Iris pigment epithelial cell (primary cell): ENCODE results near the gene KDM5B.
A peak's percentile ranks its signal among the peaks of the same experiment; 100 is the strongest.

ENCODE experiments used
- DNase-seq: peaks from one replicate; pipeline ENCODE4 v3.0.0-alpha.2; 2011; ENCODE audit warnings: low read depth

The KDM5B gene

DNA sequence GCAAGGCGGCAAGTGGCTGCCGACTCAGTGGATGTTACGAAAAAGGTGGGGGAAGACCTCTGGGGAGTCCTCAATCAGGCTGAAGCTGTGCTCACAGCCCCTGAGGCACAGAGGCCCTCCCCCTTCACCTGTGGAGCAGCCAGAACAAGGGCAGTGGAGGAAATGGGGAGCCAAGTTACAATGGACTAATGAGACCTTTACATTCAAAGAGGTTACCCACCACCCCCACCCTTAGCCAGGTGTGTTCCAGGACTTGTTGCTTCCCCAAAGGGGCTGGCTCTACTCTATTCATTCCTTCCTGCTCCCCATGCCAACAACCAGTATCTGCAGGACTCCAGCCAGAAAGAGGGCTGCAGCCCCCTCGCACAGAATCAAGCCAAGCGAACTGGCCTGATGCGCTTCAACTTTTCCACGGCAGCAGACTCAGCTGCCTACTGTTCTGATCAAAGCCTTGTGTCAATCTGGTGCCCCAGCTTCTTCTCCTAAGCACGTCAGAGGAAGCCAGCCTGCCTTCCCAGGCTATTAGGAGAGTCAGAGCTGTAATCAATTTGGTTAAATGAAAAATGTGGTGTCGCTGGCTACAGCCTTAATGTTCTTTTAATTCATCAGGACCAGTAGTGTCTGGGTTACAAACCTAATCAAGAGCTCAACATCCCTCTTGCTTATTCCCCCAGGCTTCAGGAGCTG lies 96.1 kb downstream of the KDM5B start:
- DNase-seq = no peak

DNA sequence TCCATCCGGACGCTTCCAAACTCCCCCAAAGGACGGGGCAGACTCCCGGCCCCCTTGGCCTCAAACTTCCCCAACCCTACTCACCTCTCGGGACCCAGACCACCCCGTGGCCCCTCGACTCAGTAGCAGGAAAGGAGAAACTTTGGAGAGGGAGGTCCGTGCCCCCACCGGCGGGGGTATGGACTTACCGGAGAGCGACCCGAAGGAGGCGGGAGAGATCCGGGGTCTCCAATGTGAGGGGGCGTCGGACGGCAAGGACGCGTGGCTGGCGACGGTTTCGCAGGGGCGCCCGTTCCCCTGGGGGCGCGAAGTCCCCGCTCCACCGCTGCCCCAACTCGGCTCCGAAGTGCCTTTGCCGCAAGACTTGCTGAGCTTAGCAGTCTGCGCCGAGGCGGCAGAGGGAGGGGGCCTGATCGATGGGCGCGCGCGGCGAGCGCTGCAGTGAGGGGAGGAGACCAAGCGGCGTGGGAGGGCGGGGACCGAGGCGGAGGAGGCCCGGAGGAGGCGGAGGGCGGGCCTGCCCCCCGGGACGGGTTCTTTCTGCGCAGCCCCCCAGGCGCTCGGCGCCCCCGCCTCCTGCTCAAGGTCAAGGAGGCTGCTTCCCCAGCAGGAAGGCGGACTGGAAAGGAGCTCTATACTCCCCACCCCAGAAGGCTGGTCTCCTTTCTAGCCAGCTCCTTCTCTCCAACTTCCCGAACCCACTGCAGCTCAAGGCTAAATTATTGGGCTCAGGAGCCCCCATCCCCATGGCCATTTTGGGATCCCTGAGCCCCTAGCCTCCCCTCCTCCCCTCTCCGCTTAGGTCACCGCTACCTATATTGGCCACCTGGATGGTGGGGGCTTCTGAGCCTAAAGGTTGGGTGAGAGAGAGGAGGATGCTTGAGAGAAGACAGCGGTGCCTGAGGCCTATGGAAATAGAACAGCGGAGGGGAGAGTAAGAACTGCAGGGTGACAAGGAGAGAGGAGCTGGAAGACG lies 97.9 kb downstream of the KDM5B start, which contains the start of gene SYT2:
Gene SYT2 (minus strand): TSS at position 385 of the 976 bp plus-strand sequence. CDS start 104,682 bp downstream, outside the sequence.
- no peak for DNase-seq

DNA sequence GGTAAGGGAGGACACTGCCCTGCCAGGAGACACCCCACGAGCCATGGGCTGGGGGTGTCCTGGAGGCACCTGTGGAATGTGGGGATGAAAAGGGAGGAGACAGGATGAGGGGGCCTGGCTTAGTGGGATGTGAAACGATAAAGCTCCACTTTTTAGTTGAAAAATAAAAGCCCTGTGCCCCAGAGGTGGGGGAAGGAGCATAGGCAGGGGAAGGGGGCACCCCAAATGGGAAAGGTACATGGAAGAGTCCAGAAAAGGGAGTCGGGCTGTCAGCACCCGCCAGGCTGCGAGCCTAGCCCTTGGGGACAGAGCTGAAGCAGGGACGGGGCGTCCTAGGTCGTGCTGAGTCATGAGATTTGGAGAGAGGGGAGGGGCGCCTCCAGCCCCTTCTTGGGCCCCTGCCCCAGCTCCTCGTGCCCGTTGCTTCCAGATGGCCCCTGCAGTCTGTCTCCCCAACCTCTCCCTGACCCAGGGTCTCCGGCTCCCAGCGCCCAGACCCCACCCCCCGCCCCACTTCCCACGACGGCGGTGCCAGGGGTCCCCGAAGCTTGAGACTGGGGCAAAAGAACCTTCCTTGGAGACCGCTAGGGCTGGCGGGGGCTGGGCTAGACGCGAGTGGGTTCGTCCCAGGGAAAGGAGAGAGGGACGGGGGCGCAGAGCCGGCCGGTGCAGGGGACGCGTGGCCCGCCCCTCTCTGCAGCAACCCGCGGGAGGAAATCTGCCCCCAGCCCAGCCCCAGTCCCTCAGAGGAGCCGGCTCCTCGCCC lies 98.8 kb downstream of the KDM5B start:
- DNase-seq = no peak

DNA sequence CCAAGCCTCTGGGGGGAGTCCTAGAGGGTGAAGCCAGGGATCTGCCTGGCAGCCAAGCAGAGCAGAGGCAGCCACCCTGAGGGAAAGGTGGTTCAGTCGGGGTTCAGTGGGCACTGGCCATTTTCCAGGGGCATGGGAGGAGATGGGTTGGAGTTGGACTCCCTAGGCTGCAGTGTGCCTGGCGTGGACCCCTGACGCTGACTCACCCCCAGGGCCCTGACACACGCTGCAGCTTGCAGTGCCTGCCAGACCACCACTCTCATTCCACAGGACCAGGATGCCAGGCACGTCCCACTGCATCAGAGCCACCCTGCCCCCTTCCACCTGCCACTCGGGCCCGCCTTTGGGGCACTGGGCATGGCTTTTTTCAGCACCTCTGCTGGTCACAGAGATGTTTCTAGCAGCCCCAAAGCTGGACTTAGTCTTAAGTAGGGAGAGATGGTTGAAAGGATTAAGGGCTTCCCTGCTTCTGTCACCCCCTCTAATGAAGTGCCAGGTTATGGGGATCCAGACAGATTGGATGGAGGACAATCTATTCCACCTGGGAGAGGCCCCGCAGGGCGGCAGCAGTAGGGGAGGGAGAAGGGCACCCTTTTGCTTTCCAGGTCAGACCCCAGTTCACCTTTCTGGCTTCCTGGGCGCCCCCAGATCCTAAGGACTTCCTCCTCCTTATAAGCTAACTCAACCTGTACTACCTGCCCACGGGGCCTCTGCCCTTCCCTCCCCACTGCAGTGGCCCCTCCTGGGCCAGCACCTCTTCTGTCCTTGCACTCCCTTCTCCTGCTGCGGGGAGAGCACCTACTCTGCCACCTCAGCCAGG lies 99.6 kb downstream of the KDM5B start:
- DNase-seq = no peak

DNA sequence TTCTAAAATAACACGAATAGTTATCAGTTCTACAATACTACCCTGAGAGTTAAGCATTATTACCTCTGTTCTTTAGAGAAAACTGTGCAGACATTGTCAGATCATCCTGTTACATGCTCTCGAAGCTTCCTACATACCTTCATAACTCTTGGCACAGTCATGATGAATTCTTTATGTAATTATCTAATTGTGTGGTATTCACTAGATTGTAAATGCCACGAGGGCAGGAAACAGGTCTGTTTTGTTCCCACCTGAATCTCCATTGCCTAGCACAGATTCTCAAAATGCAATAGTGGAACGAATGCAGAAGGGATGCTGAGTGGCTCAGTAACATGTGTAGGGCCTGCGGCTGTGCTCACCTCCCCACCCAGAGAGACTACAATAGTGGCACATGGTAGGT lies 101.4 kb downstream of the KDM5B start:
- DNase-seq = no peak

DNA sequence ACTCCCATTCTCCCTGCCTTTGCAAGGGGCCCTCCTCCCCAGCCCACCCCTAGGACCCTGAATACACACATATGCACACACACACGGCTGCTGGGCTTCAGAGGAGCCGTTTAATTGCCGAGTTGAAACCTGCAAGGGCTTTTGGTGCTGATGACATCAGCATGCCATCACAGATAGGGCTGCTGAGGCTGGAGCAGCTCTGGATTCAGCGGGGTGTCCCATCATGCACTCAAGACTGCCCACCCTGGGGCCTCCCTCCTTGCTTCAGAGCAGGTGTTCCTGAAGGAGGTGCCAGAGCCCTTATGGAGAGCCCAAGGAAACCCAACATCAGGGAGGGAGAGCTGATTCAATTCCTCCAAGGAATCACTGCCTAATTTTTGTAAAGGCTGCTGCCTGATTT lies 103.6 kb downstream of the KDM5B start:
- no peak for DNase-seq

DNA sequence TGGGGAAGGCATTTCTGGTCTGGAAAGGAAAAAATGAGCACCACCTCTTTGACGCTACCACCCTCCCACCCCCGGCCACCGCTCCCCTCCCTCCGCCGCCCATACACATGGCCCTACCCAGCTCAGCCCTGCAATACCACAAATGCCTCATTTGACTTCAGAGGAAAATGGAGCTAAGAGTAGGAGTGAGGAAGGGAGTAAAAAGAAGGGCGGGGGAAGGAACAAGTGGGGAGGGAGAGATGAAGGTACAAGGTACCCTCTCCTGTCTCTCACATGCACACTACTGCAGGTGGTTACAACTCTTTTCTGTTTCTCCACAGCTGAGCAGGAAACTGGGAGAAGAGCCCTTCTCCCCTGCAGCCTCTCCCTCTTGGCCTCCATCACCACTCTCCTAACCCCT lies 105.0 kb downstream of the KDM5B start:
- DNase-seq = no peak

DNA sequence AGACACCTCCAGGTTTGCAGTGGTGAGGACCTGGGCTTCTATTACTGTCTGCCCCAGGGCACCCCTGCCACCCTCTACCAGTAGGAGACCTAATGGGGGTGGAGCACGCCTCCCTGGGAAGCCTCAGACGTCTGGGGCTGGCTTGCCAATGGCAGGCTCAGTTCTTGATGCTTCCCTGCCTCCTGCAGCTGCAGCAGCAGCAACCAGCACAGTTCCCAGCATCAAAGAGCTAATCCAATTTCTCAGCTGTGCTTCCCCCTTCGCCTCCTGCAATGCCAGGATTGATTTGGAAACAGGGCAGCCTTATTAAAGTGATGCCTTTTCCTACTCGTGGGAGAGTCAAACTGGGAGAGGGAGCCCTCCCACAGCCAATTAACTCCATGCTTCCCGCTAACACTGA lies 106.1 kb downstream of the KDM5B start:
- no peak for DNase-seq

DNA sequence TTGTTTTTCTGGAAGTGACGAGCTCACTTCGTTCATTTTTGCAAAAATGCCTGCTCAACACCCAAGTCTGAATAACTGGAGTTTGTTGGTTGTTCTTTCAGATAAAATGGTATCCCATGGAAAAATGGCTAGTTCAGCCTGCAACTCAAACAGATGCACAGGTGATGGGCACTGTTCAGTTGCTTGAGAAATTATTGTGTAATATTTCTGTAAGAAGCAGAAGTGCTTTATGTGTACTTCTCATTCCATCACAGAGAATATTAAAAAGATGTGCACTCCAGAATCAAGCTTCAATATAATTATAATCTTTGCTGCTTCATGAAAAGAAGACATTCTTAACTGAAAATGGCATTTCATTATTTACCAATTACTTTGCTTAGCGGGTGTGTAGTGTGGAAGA lies 107.0 kb downstream of the KDM5B start:
- no peak for DNase-seq

DNA sequence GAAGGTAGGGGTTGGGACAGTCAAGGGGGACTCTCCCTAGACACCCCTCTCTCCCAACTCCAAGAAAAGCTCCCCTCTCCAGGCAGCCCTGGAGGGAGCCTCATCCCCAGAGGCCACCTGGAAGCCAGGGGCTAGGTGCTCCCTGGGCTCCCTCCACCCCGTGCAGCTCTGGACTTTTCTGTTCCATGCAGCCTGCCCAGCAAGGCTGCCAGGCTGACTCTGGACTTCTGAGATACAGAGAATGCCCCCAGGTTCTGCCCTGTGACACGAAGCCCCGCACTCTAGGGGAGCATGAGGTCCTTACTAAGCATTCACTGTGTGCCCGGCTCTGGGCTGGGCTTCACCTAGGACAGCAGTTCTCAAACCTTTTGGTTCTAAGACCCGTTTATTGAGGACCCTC lies 108.2 kb downstream of the KDM5B start:
- DNase-seq = no peak

DNA sequence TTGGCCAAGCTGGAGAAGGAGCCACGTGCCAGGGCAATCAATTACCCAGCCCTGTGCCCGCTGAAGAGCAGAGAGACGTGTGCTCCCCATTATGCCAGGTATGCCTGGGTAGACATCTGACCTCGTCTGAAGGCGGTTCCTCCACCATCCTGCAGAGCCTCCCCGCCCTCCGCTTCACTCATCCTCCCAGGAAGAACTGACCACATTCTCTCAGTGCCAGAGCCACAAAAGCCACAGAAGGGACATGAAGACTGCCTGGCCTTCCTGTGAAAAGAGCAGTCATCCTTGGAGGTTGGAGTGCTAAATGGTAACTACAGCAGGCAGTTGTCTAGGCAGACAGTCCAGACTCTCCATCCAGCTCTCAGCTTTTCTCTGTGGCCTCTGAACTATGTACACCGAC lies 109.9 kb downstream of the KDM5B start:
- no peak for DNase-seq

DNA sequence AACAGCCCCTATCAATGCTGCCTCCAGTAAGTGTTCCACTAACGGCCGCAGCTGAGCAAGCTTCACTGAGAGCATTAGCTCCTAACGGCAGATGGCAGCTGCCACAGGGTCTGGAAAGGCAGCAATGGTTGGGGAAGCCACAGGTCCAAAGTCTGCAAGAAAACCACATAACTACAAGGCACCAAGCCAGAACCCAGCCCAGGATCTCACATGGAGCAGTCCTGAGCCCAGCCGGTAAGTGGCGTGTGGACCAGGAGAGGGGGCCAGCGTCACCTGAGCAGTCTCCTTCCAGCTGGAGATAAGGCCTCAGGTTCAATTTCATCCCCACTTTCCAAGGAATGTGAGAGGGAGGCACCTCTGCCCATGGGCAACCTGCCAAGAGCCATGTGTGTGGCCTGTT lies 111.2 kb downstream of the KDM5B start:
- no peak for DNase-seq

DNA sequence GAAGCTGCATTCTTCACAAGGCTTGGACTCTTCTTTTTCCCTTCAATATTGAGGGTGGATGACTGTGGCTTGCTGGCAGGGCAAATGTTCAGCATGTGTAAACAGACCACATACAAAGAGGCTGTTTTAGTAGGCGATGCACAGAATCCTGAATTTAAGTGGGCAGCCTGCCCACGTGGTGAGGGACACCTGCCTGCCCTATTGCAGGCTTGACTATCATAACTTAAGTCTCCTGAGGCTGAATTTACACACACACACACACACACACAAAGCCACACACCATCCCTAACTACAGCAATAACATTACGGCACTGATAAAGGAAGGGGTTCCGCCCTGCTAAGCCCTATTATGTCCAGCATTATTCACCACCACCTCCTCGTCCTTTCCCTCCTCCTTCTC lies 113.9 kb downstream of the KDM5B start:
- no peak for DNase-seq

DNA sequence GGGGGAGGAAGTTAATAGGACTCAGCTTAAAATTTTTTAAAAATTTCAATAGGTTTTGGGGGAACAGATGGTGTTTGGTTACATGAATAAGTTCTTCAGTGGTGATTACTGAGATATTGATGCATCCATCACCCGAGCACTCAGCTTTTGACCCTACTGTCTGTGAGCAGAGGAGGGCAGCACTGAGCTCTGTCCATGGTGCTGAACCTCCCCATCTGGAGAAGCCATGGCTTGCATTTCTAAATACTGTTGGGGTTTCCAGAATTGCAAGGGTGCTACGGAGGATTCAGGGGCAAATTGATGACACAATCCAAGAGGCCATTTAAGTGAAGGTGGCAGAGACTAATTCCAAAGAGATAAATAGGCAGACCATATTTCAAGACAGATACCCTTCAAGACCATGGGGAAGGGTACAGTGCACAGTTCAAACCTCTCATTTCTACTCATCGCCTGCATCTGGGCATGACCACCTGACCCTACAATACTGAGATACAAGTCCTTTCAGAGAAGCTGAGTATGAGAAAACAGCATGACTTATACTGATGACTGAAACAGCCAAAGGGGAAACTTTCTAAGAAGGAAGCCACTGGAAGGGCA lies 115.2 kb downstream of the KDM5B start:
- peak; percentile 61 for DNase-seq

DNA sequence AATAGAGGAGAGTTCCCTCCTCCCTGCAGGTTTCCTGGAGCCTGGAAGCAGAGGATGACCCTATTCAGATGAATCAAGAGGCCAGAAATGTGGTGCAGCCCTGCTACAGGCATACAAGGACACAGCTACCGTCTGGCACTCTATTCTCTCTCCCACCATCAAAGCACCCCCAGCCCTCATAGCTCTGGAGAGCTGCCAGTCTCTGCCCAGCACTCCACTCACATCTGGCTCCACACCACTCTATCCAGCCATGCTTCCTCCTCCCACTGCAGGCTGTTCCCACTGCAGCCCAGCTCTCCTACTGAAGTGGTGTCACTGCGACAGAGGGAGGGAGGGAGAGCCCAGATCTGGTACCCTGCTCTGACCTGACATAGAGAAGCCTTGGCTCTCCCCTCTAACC lies 116.4 kb downstream of the KDM5B start:
- no peak for DNase-seq

DNA sequence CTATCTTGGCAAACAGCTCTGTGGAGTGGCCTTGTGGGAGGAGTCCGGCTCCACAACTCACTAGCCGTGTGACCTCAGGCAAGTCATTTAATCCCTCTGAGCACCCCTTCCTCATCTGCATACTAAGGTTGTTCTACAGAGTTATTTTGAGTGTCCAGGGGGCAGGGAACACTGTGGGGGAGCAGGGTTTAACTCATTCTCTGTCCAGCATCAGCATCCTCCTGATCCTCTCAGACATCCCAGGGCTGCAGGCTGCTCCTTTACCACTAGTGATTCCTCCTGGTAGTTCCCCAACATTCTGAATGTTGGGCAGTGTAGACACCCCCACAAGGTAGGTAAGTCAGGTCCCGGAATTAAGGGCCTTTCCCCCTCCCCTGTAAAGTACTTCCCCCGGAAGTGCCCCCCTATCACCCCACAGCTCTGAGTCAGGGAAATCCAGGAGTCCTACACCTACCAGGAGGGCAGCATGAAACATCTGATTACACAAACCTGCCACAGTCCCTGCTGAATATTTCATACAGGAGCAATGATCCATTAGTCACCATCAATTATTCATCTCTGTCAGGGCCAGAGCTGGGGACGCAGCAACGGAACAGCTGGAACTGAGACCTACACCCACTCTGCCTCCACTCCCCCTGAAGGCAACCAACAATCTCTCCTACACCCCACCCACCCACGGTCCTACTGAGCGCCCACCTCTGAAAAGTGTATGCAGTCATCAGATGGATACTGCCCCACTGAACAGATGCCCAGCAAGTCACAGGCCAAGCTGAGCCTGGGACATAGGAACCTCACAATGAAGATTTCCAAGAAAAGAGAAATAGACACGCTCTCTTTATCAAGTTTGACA lies 118.5 kb downstream of the KDM5B start:
- DNase-seq = no peak

DNA sequence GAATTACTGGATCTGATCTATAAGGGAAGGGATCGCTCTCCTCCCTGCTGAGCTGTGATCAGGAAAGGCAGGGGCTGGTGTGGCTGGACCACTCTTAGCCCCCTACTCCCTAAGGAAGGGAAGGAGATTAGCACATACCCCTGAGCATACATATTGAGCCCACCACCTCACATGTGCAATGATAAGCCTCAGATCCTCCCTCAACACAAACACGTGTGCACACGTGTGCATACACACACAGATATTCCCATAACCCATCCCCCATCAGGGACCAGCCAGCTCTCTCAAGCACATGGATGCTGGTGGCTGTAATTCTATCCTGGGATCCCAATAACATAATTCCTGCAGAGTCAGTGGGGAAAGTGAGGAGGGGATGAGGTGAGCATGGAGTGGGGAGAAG lies 119.1 kb downstream of the KDM5B start:
- no peak for DNase-seq

DNA sequence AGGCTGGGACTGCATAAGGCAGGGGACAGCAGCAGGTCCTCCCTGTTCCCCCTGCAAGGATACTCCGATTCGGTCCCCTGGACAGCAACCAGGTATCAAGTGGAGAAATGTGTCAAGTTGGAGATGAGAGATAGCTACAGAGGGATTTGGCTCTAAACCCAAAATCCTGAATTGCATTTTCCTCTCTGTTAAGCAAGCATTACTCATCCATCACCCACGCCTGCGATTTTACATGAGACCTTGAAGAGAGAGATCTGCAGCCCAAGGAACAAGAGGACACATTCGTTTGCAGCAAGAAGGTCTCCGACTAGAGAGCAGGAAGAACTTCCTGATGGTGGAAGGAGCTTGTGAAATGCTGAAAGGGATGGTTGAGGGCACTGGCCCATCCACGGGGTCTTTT lies 119.8 kb downstream of the KDM5B start:
- peak; percentile 3 for DNase-seq

DNA sequence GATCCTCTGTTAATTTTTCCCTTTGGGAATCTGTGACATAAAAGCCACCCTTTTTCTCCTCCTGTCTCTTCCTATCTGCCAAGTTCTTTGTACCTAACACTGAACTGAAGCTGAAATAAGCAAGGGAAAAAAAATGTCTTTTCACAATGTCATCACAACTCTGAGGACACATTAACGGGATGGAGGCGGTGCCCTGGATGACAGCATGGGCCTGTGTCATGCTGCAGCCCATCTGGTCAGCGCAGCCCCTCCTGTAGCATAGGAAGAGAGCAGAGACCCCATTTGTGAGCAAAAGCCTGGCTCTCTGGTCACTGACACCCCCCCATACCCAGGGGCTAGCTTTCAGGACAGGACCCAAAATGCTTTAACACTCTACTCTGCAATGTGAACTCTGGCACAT lies 120.4 kb downstream of the KDM5B start:
- DNase-seq = no peak

DNA sequence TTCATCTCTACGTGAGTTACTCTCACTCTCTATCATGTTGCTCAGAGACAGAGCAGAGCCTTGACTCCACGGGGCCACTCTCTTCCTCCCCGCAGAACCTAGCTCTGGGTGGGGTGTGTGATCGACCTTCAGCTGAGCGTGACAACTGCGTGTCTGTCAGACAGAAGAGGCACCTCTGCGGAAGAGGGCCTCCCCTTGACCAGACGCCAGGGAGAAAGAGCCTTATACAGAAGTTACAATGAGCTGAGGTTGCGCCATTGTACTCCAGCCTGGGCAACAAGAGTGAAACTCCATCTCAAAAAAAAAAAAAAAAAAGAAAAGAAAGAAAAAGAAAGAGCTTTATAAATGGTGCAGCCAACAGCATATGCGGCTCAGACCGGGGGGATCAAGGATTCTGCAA lies 120.9 kb downstream of the KDM5B start:
- DNase-seq = no peak
